Measurements from ENCODE around the gene SULT4A1.

The SULT4A1 gene

DNA sequence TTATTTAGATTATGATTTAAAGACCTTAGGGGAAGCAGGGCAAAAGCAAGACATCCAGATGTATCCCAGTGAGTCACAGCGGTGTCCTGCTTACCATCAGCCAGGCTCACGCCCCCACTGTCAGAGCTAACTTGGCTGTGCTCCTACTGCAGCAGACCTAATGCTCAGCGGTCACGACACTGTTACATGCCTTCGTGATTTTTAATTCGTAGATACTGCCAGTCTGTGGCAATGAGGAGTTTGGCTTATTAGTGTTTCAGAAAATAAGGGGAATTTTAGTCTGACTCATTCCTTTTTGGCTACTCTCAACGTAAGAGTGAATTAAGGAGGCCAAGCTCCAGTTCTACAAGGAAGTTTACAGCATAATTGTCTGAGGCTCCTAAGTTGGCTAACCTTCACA lies 72.9 kb downstream of the SULT4A1 start:
- TF ChIP-seq FOXP2 (optimal IDR thresholded peaks at IDR 0.05; ENCODE audit: borderline replicate concordance, extremely low read depth, extremely low read length, insufficient read depth) (no peak), SIN3A (IDR thresholded peaks at IDR 0.05; ENCODE audit: borderline replicate concordance, insufficient read depth, low read length) (no peak), TAF1 (IDR thresholded peaks at IDR 0.05; ENCODE audit: borderline replicate concordance, insufficient read depth, low read length) (no peak), POLR2AphosphoS5 (IDR thresholded peaks at IDR 0.05; ENCODE audit: low read depth, low read length) (no peak)
- TF ChIP-seq, protein P1, sequence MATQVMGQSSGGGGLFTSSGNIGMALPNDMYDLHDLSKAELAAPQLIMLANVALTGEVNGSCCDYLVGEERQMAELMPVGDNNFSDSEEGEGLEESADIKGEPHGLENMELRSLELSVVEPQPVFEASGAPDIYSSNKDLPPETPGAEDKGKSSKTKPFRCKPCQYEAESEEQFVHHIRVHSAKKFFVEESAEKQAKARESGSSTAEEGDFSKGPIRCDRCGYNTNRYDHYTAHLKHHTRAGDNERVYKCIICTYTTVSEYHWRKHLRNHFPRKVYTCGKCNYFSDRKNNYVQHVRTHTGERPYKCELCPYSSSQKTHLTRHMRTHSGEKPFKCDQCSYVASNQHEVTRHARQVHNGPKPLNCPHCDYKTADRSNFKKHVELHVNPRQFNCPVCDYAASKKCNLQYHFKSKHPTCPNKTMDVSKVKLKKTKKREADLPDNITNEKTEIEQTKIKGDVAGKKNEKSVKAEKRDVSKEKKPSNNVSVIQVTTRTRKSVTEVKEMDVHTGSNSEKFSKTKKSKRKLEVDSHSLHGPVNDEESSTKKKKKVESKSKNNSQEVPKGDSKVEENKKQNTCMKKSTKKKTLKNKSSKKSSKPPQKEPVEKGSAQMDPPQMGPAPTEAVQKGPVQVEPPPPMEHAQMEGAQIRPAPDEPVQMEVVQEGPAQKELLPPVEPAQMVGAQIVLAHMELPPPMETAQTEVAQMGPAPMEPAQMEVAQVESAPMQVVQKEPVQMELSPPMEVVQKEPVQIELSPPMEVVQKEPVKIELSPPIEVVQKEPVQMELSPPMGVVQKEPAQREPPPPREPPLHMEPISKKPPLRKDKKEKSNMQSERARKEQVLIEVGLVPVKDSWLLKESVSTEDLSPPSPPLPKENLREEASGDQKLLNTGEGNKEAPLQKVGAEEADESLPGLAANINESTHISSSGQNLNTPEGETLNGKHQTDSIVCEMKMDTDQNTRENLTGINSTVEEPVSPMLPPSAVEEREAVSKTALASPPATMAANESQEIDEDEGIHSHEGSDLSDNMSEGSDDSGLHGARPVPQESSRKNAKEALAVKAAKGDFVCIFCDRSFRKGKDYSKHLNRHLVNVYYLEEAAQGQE (IDR thresholded peaks at IDR 0.05; ENCODE audit: insufficient read depth in 1 of 2, low read depth in 2 of 2, low read length in 2 of 2): no peak

DNA sequence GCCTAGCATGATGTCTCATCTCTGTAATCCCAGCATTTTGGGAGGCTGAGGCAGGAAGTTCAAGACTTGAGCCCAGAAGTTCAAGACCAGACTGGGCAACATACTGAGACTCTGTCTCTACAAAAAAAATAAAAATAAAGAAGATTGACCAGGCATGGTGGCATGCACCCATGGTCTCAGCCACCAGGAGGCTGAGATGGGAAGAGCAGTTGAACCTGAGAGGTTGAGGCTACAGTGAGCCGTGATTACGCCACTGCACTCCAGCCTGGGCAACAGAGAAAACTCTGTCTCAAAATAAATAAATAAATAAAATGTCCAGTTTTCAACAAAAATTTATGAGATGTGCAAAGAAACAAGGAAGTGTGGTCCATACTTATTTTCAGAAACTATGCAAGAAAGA lies 78.5 kb downstream of the SULT4A1 start:
- TF ChIP-seq FOXP2 (optimal IDR thresholded peaks at IDR 0.05; ENCODE audit: borderline replicate concordance, extremely low read depth, extremely low read length, insufficient read depth) (no peak), POLR2AphosphoS5 (IDR thresholded peaks at IDR 0.05; ENCODE audit: low read depth, low read length) (no peak), TAF1 (IDR thresholded peaks at IDR 0.05; ENCODE audit: borderline replicate concordance, insufficient read depth, low read length) (no peak), SIN3A (IDR thresholded peaks at IDR 0.05; ENCODE audit: borderline replicate concordance, insufficient read depth, low read length) (no peak)
- TF ChIP-seq, protein P1 (IDR thresholded peaks at IDR 0.05; ENCODE audit: insufficient read depth in 1 of 2, low read depth in 2 of 2, low read length in 2 of 2): no peak

- TF ChIP-seq, protein P1 (IDR thresholded peaks at IDR 0.05; ENCODE audit: insufficient read depth in 1 of 2, low read depth in 2 of 2, low read length in 2 of 2): no peak
- TF ChIP-seq POLR2AphosphoS5 (IDR thresholded peaks at IDR 0.05; ENCODE audit: low read depth, low read length) (no peak), TAF1 (IDR thresholded peaks at IDR 0.05; ENCODE audit: borderline replicate concordance, insufficient read depth, low read length) (no peak), SIN3A (IDR thresholded peaks at IDR 0.05; ENCODE audit: borderline replicate concordance, insufficient read depth, low read length) (no peak), FOXP2 (optimal IDR thresholded peaks at IDR 0.05; ENCODE audit: borderline replicate concordance, extremely low read depth, extremely low read length, insufficient read depth) (no peak)
Observed at GRCh38 chr22:43782448-43782847, 79.9 kb downstream of the SULT4A1 start.

DNA sequence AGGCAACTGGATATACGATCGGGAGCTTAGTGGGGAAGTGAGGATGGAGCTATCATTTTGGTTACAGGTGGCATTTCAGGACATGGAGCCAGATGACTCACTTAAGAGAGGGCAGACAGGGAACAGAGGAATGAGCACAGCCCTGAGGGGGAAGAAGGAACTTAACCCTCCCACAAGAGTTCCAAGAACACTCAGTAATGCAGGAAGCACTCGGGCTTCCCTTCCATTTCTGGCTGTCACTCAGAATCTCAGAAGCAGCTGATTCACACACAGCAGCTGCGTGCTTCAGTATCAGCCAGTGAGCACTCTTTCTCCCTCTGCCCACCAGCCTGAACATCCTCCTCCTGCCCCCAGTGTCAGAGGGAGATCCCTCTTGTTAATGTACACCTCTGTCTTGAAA lies 85.0 kb downstream of the SULT4A1 start:
- TF ChIP-seq, protein P1 (IDR thresholded peaks at IDR 0.05; ENCODE audit: insufficient read depth in 1 of 2, low read depth in 2 of 2, low read length in 2 of 2): no peak
- no peak for TF ChIP-seq POLR2AphosphoS5 (IDR thresholded peaks at IDR 0.05; ENCODE audit: low read depth, low read length)
- TF ChIP-seq SIN3A (IDR thresholded peaks at IDR 0.05; ENCODE audit: borderline replicate concordance, insufficient read depth, low read length): no peak
- TF ChIP-seq FOXP2 (optimal IDR thresholded peaks at IDR 0.05; ENCODE audit: borderline replicate concordance, extremely low read depth, extremely low read length, insufficient read depth): no peak
- no peak for TF ChIP-seq TAF1 (IDR thresholded peaks at IDR 0.05; ENCODE audit: borderline replicate concordance, insufficient read depth, low read length)

All from PFSK-1 (cell line).